Middle frontal gyrus (tissue), 1 donor: ENCODE data around the gene SEPTIN5.

Source experiments
- DNase-seq: peaks from one replicate; pipeline ENCODE4 v3.0.0-alpha.2; 2015; ENCODE audit warnings: low spot score; ENCODE audit errors: extremely low spot score

SEPTIN5 gene

GRCh38 chr22:19732403-19733113 is 18.3 kb downstream of the SEPTIN5 start:
- DNase-seq, result no peak

DNA sequence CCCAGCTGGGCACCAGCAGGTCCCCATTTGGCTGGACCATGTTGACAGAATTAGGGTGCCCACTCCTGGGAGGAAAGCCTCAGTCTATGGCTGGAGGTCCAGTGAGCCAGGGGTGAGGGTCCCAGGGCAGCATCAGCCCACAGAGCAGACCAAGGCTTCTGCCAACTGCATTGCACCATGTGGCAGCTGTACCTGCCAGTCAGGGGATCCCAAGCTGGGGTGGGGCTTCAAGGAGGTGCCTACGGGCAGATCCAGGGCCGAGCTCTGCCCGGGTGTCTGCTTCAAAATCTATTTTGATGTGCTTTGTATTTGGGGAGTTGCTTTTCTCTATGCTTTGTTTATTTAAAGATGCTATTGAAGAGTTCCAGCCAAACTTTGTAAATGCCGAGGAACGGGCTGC is 19.5 kb downstream of the SEPTIN5 start:
- no peak for DNase-seq

- no peak for DNase-seq
Measured at GRCh38 chr22:19734163-19734562, 19.9 kb downstream of the SEPTIN5 start.

GRCh38 chr22:19734837-19735382 is 20.6 kb downstream of the SEPTIN5 start:
- DNase-seq, result no peak

DNA sequence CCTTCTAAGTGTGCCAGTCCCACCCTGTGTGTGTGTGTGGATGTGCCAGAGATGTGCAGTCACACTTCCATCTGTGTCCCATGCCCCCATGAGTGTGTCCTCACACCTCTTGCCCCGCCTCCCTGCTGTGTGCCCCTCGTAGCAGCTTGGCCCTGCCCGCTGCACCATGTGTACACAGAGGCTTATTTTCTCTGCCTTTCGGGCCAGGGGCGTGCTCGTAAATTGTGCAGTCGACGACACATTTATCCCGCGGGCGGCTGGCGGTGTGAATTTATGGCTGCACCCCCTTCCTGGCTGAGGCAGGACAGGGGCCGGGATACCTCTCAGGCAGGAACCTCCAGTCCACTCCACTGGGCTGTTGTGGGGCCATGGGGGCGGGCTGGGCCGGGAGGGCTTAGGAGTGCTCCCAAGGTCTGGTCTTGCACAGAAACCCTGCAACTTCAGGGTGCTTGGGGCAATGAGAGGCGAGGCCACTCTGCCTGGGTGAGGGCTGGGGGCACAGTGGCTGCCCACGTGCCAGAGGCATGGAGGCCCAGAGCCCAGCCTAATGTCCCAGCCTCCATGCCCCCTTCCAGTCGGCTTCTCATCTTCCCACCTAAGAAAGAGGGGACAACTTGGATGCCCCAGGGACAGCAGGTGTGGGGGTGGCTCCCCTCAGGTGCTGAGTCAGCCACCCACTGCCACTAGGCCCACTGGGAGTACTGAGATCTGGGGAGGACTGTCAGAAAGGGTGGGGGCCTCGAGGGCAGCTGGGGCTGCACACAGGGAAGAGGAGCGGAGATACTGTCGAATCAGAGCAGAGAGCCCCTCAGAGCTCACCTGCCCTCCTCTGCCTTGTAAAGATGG is 21.6 kb downstream of the SEPTIN5 start:
- no peak for DNase-seq

DNA sequence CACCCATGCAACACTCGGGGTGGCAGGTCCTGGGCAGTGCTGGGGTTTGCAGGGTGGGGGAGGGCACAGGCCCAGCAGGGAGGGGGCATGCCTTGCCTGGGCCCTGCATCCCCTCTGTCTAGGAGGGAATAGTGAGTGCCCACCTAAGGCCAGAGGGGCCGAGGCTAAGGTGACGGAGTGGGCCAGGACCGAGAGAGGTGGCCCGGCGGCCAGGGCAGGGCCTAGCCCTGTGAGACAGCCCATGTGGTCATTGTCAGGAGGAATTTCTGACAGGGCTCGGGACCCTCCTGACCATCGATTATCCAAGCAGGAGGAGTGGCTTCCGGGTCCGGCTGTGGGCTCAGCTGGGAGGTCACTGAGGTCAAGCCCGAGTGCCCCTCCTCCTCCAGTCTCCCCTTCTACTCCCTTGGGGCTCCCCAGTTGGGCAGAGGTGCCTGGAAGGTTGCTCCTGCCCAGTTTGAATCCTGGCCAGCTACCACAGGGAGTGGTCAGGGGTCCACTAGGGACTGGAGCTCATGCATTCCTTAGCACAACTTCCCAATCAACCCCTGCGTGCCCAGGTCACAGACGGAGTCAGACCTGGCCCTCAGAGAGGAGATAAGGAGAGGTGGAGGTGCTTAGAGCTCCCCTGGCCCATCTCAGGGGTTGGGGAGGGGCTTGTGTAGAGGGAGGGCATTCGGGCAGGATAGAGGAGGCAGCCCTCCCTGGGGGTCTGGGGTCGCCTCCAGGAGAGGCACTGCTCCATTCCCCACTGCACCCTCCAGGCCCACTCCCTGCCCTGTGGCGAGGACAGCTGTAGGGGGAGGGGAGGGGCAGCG is 23.8 kb downstream of the SEPTIN5 start:
- DNase-seq, result no peak

DNA sequence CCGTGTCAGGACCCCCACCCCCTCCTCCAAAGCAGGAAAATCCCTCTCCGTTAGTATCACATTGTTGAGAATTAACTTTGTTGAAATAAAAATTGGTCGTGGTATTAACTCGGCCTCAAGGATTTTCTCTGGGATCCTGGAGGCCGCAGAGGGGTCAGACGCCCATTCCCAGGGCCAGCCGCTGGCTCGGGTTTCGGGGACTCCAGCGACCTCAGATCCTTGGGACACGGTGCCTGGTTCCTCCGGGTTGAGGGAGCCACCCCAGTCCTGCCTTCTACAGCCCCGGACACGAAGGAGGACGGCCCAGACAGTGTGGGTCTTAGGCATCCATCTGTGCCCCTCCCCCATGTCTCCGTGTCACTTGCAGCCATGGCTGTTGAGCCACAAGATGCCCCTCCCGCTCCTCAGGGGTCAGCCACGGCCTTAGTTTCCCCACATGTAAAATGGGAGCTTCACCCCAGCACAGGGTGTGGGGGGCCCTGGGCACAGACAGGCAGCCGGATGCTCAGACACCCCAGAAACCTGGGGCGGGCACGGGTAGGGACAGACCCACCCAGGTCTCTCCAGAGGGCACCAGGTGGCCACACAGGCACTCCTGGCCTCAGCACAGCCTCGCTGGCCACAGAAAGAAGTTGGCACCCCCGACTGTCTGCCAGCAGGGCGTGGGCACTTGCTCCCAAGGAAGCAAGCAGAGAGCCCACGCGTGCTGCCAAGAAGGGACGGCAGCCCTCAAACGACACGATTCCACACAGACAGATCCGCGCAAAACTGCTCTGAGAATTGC is 24.6 kb downstream of the SEPTIN5 start:
- no peak for DNase-seq

GRCh38 chr22:19739448-19739895 is 25.2 kb downstream of the SEPTIN5 start:
- no peak for DNase-seq

- DNase-seq, result no peak
Measured at GRCh38 chr22:19739911-19740449, 25.7 kb downstream of the SEPTIN5 start.

DNA sequence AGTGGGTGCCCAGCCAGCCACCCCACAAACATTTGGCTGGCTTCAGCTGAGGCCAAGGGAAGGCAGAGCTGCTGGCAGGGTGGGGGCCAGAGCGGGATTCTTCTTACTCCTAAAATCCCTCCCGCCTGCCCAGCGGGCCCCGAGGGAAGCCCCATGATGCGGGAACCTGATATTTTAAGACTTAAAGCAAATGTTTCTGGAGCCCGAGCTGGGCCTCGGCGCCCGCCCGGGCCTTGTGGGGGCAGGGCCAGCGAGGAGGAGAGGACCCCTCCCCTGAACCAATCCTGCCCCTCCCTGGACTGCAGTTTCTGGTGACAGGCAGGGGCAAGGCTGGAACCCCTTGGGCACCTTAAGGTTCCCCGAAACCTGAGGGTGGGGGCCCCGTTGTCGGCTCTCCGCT is 26.3 kb downstream of the SEPTIN5 start:
- DNase-seq, result no peak

- DNase-seq, result no peak
Measured at GRCh38 chr22:19741053-19741452, 26.8 kb downstream of the SEPTIN5 start.

- DNase-seq, result no peak
Measured at GRCh38 chr22:19742160-19743066, 28.1 kb downstream of the SEPTIN5 start.

DNA sequence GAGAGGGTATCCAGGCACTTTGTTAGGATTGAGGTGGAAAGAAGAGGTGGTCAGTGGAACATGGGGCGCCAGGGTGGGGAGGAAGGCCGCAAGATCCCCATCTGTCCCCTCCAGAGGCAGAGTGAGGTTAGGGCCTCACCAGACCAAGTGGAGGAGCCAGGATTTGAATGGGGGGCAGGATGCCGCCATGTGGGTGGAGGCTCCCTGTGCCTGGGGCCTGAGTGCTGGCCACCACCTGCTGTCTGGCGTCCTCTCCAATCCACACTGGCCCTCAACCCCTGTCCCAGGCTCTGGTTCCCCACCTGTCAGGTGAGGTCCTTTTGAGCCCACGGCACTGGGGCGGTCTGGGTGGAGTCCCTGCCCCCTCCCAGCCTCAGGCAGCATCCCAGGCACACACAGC is 28.8 kb downstream of the SEPTIN5 start:
- no peak for DNase-seq

DNA sequence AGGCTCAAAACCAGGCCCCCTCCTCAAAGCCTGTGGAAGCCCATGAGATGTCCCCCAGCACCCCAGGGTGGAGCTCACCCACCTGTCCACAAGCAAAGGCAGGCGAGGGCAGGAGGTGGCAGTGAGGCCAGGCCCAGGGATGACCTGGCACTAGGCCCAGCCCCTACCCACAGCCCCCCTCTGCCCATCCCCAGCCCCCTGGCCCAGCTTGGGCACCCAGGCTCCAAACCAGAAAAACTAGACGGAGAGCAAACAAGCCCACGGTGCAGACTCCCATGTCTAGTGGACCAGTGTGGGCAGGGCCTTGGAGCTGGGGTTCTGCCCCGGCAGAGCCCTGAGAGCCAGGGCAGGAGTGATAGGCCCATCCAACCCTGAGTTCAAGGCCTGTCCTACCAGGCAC is 29.3 kb downstream of the SEPTIN5 start:
- DNase-seq, result no peak

DNA sequence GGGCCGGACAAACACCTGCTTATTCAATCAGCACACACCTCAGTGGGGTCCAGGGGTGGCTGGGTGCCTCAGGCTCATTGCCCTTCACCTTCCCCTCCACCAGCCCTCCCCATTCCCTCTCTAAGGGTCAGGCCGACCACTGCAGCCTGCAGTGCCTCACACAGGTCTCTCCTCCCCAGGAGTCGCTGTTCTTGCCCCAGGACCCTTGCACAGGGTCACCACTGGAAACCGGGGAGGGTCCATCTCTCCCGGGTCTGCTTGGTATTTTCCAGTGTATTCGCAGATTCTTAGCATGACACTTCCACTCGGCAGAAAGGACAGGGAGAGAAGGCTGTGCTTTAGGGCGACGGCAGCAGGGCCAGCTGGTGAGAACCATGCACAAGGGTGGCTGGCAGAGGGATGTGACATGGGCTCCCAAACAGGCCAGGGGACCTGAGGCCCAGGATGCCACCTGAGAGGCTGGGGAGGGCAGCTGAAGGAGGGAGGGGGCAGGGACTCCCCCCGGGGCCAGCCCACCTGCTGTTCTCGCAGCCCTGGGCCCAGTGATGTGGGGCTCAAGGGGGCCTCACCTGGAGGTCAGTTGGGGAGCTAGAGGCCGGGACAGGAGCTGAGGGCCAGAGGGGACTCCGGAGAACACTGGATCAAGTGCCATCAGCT is 30.2 kb downstream of the SEPTIN5 start:
- DNase-seq, result no peak

DNA sequence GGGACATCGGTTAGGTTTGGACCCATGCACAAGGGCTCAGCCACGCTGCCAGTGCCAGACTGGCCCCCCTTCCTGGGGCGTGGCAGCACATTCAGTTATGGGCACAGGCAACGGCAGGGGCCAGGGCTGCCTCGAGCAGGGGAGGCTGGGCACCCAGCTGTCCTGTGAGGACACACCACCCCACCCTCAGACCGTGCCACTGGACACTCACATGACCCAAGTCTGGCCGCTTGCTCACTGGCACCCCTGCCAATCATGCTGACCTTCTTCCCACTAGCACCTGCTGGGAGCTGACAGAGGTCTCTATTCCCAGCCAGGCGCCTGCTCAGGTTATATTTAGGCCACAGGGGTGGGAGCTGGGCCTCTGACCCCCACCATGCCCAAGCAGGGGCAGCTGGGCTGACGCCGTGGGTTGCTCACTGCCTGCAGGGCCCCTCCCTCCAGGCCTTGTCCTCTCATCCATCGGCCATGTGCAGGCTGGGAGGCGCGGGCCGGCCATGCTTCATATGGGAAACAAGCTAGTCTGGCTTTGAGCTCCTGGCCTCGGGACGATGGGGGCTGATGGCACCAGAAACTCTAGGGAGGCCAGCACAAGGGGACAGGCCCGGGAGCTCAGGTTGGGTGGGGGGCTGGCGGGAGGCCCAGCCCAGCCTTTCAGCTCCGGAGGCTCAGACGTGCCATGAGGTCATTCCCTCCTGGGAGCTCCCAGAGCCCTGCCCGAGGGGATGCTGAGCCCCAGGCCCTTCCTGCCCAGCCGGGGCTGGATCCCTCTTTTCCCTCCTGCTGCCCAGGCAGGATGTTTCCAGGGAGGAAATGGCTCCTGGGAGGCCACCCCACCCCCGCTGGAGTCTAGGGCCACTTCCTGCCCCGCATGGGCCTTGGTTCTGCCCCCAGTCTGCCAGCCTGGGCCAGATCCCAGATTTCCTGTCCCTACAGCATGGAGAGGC is 31.1 kb downstream of the SEPTIN5 start:
- no peak for DNase-seq

DNA sequence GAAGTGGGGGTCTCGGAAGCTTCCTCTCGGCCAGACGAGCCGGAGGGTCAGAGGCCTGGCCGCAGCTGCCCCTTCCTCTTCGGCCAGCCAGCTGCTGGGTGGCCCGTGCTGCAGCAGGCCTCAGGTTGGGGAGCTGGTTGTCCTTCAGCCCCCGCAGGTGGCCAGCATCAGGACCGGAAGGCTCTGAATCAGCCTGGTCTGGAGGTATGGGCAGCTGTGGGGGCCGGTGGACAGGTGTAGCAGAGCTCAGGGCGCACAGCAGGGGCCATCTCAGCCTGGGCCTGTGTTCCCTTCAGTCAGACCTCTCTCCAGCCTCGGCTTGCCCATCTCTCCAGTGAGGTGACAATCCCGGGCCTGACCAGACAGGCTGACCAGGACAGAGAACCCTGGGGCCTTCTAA is 32.4 kb downstream of the SEPTIN5 start:
- DNase-seq, result no peak

GRCh38 chr22:19747551-19747950 is 33.2 kb downstream of the SEPTIN5 start:
- DNase-seq, result no peak
